Measurements from ENCODE around the gene PDS5B. TPM values are rescaled to one million over a fixed set of nuclear protein-coding genes. Genes with fewer than 3 reads are reported as not detected.

The PDS5B gene
- total and polyA plus RNA-seq, 4 donors = 3.6 to 24.3 (median 12.9) TPM

GRCh38 chr13:32748305-32748704, 162.1 kb downstream of the PDS5B start:
- no peaks in the 10 kb centered on the region for H3K9me3 ChIP-seq (ENCODE audit: control insufficient read depth in 4 of 4, low read length in 3 of 4)
- no peak overlapping the region for H3K4me3 ChIP-seq (ENCODE audit: low read depth in 1 of 3, low read length in 3 of 3)
- H3K36me3 ChIP-seq (ENCODE audit: control insufficient read depth in 4 of 4, insufficient read depth in 3 of 4, low read depth in 1 of 4, low read length in 3 of 4) = peaks cover 0 to 7% (median 3%) of the 10 kb centered on the region in 4 donors
- H3K27ac ChIP-seq (ENCODE audit: low read depth in 1 of 2, low read length in 2 of 2) = no peak overlapping the region
- peaks cover 2 to 6% (median 3%) of the 10 kb centered on the region in 4 donors for H3K4me1 ChIP-seq (ENCODE audit: control insufficient read depth in 4 of 4, insufficient read depth in 4 of 4, low read length in 3 of 4)
- TF ChIP-seq ZBTB33 (IDR thresholded peaks at IDR 0.05) (no peak), RAD21 (IDR thresholded peaks at IDR 0.05) (no peak), ATF3 (IDR thresholded peaks at IDR 0.05) (no peak), JUND (IDR thresholded peaks at IDR 0.05) (no peak), FOXA2 (IDR thresholded peaks at IDR 0.05) (no peak), RXRA (IDR thresholded peaks at IDR 0.05) (no peak)
- 94% methylated on average over 2 of the region's 2 CpGs for WGBS
- no peaks in the 10 kb centered on the region for H3K27me3 ChIP-seq (ENCODE audit: control insufficient read depth in 4 of 4, insufficient read depth in 4 of 4, low read length in 3 of 4)
- DNase-seq (ENCODE audit: low spot score) = no peak
- no peak overlapping the region for H3K9ac ChIP-seq (ENCODE audit: low read depth in 1 of 2, low read length in 2 of 2)

GRCh38 chr13:32751340-32751739, 165.1 kb downstream of the PDS5B start:
- H3K36me3 ChIP-seq (ENCODE audit: control insufficient read depth in 4 of 4, insufficient read depth in 3 of 4, low read depth in 1 of 4, low read length in 3 of 4) = peaks cover 0 to 3% (median 1%) of the 10 kb centered on the region in 4 donors
- 86% methylated on average over 4 of the region's 4 CpGs for WGBS
- no peaks in the 10 kb centered on the region for H3K27me3 ChIP-seq (ENCODE audit: control insufficient read depth in 4 of 4, insufficient read depth in 4 of 4, low read length in 3 of 4)
- H3K9me3 ChIP-seq (ENCODE audit: control insufficient read depth in 4 of 4, low read length in 3 of 4) = no peaks in the 10 kb centered on the region
- DNase-seq (ENCODE audit: low spot score) = no peak
- peaks cover 2 to 16% (median 12%) of the 10 kb centered on the region in 4 donors for H3K4me1 ChIP-seq (ENCODE audit: control insufficient read depth in 4 of 4, insufficient read depth in 4 of 4, low read length in 3 of 4)
- no peak overlapping the region for H3K9ac ChIP-seq (ENCODE audit: low read depth in 1 of 2, low read length in 2 of 2)
- H3K4me3 ChIP-seq (ENCODE audit: low read depth in 1 of 3, low read length in 3 of 3) = no peak overlapping the region
- no peak for TF ChIP-seq SP1 (IDR thresholded peaks at IDR 0.05)
- TF ChIP-seq NR2F2 (IDR thresholded peaks at IDR 0.05) = no peak
- no peak for TF ChIP-seq REST (IDR thresholded peaks at IDR 0.05)
- TF ChIP-seq RAD21 (IDR thresholded peaks at IDR 0.05) = no peak
- TF ChIP-seq CTCF (IDR thresholded peaks at IDR 0.05; ENCODE audit: low read depth, low read length, missing input control) = no peak
- TF ChIP-seq RXRA (IDR thresholded peaks at IDR 0.05) = no peak
- no peak for TF ChIP-seq FOXA2 (IDR thresholded peaks at IDR 0.05)
- TF ChIP-seq HNF4A (conservative IDR thresholded peaks at IDR 0.05) = no peak
- no peak for TF ChIP-seq JUND (IDR thresholded peaks at IDR 0.05)
- TF ChIP-seq GABPA (IDR thresholded peaks at IDR 0.05 in 1 of 2, conservative IDR thresholded peaks at IDR 0.05 in 1 of 2) = no peak
- TF ChIP-seq EGR1 (IDR thresholded peaks at IDR 0.05; ENCODE audit: low read depth in 2 of 2) = no peak
- no peak for TF ChIP-seq TAF1 (conservative IDR thresholded peaks at IDR 0.05)
- no peak for TF ChIP-seq ATF3 (IDR thresholded peaks at IDR 0.05)
- TF ChIP-seq YY1 (IDR thresholded peaks at IDR 0.05) = no peak
- no peak for TF ChIP-seq MAX (IDR thresholded peaks at IDR 0.05)
- no peak for TF ChIP-seq FOXA1 (IDR thresholded peaks at IDR 0.05)
- no peak for TF ChIP-seq HNF4G (IDR thresholded peaks at IDR 0.05)
- TF ChIP-seq ZBTB33 (IDR thresholded peaks at IDR 0.05) = no peak
- H3K27ac ChIP-seq (ENCODE audit: low read depth in 1 of 2, low read length in 2 of 2) = no peak overlapping the region

Data from liver (tissue), 9 donors.